Colon (tissue), 2 donors: ENCODE measurements around the gene DAND5.

Experiments
- FAIRE-seq: peaks from 2 replicates; lab custom pipeline; 2012; peaks lifted over from hg19 to GRCh38; lab: Jason Lieb, UNC
- donor health status: control.
- donor health status: control.

Gene DAND5

DNA sequence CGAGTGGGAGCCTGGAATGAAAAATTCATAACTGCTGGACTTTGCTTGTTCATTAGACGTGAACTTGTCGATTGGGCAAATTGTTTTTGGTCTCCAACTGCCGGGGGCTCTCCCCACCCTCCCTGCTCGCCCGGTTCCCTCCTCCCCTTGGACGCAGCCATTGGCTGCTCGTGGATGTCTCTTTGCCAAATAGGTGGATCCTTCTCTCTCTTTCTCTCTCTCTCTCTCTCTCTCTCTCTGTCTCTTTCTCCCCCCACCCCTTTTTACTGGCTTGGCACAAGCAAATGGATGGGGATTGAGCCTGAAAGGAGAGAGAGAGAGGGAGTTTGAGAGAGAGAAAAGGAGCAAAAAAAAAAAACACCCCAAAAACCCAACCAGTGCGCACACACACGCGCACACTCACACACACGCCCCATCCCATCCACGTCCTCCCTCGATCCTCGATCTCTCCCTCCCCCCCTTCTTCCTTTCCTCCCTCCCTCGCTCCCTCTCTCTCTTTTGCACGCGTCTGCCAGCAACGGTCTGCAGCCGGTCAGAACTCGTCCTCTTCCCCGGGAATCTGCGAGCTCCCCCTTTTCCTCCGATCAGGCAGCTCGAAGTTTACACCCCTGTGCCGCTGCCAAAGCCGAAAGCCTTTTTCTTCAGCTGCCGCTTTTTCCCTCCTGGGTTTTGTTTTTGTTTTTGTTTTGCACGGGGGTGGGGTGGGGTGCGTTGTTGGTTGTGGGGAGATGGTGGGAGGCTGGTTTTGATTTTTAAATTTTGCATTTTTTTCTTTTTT, 53.7 kb downstream of the DAND5 start:
- FAIRE-seq = no peak

DNA sequence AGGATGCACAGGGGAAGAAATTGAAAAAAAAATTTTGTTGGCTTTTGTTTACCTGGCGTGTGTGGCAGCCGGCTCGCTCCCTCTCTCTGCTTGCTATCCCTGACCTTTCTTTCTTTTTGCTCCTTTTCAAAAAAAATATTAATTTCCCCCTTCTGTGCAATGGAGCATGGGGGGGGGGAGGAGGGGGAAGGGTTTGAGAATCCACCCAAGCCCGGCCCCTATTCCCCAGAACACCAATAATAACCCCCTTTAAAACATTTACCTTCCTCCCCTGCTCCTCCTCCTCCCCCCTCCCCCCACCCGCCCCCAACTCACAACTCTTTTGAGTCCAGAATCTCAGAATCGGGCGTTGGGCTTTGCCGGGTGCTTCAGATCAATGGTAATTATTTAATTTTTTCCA, 54.3 kb downstream of the DAND5 start:
- FAIRE-seq = no peak
